Activated CD4-positive, alpha-beta T cell treated with anti-CD3 and anti-CD28 coated beads, Interleukin-2, amount 50 U/mL, for 24 hours (primary cell): ENCODE results near the gene JTB.
"Not testable (repeated sequence)": the region's sequence is repeated elsewhere in the genome, so short reads cannot be mapped to it uniquely, and the experiment has no call there.

Experiments used
- DNase-seq, 2 donors: peaks; one replicate each; pipeline ENCODE4 v3.0.0-alpha.2; 2020; ENCODE audit warnings: low read depth in 1 of 2, low spot score in 1 of 2

The JTB gene

DNA sequence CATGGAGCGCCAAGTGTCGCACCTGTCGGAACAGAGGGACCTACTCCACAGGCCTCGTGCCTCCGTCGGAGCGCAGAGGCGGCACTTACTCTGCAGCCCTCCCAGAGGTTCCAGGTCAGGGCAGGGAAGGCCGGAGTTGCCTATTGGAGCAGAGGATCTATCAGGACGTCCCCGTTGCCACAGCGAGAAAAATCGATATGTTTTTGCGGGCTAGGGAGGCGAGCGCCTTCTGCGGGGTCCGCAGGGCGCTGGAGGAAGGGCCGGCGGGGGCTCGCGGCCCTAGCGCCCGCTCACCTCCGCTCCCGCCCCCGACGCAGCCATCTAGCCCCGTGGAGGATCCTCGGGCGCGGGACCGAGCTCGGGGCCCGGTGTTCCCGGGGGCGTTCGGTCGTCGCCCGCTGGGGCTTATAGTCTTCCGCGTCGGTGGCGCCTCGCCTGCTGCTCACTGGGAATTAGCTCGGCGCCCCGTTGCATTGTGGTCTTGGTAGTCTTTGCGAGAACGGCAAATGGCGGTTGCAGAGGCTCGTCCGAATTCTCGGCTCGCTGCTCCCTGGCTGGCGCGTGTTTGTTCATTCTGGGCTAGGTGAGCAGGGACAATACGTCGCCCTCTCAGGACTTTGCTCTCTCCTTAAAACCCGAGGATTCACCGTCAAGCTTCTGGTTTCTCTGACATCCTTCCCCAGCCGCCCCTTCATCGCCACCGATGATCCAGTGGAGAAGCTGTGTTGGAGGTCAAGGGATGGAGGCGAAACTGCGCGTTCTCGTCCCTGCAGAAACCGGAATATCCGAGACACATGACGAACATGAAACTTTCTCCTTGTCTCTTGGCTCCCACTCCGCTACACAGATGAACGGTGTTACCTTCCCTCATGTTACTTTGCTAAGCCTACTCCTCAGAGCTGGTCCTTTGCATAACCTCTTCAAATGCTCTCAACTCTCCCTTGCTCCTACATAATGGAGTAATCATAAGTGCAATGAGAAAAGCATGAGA lies at the start of gene JTB:
JTB (minus strand) TSS at position 425 of the 991 bp plus-strand sequence; CDS start at position 3, 422 bp downstream.
- peak; percentile 69 to 84 for DNase-seq

DNA sequence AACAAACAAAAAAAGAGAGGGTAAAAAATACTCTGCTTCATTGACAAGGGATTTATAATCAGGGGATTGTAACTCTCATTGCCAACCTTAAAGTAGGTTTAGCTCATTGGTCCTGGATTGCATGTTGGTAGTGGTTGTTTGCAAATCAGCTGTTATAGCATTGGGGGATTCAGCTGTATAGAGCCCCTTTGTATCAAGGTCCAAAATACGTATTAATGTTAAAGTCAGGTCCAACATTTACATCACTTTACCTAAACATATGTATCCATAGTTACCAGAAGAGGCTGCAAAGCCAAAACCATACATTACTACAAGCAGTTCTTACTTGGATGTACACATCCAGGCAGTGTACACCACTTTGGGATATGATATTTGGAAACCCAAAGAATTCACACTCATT lies 42.5 kb upstream of the JTB start:
- DNase-seq, result no peak

DNA sequence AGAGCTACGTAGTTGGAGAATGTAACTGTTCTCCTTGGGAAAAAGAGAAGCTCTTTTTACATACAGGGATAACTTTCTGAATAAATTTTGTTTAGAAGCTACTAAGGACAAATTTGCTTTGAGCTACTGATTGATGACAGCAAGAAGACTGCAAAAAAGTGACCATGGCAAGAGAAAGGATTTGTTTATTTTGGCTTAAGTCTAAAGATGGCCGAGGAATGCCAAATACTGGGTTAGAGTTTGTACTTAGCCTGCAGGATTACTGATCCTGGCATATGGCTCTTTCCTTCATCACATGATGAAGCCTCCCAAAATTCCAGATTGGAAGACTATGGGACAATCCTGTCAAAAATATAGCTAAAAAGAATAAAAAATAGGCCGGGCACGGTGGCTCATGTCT lies 41.8 kb upstream of the JTB start:
- no peak for DNase-seq

DNA sequence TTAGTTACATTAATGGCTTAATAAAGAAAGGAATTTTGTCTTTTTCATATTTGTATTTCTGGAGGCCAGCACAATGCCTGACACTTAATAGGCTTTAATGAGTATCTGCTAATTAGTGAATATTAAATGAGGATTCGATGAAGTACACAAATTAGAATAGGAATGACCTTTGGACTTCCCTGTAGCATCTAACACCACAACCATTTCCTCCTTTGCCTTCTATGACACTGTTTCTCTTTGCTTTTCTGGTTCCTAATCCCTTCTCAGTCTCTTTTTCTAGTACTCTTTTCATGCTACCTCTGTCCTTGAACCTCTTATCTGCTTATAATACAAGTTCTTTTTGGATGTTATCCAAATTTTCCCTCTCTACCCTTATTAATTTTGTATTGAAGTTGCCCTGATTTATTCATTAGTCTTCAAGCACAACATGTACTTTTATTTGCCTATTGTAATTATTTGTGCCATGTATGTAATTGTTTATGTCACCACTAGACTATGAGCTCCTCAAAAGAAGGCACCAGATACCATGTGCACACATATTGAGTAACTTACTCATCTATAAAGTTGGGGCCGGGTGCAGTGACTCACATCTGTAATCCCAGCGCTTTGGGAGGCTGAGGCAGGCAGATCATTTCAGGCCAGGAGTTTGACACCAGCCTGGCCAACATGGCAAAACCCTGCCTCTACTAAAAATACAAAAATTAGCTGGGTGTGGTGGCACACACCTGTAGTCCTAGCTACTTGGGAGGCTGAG lies 36.9 kb upstream of the JTB start:
- DNase-seq, result no peak

DNA sequence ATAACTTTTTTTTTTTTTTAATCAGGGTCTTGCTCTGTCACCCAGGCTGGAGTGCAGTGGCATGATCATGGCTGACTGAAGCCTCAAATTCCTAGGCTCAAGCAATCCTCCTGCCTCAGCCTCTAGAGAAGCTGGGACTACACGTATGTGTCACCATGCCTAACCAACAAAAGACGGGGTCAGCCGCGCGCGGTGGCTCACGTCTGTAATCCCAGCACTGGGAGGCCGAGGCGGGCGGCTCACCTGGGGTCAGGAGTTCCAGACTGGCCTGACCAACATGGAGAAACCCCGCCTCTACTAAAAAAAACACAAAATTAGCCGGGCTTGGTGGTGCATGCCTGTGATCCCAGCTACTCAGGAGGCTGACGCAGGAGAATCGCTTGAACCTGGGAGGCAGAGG lies 35.1 kb upstream of the JTB start:
- DNase-seq, result not testable (repeated sequence)

DNA sequence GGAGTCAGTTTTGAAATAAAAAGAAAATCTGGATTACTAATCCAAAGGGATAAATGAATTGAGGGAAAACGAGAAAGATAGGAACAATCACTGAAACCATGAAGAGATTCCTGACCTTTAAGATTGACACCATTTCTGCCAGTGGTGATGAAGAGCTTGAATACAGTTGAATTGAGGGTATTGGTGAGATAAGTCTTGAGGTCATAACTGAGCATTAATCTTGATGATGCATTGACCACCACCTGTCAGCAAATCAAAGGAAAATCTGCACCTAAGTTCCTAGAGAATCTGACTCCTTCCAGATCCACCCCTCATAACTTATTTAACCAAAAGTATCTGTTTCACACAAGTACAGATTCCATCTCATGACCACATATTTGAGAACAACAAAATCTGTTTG lies 34.7 kb upstream of the JTB start:
- no peak for DNase-seq

DNA sequence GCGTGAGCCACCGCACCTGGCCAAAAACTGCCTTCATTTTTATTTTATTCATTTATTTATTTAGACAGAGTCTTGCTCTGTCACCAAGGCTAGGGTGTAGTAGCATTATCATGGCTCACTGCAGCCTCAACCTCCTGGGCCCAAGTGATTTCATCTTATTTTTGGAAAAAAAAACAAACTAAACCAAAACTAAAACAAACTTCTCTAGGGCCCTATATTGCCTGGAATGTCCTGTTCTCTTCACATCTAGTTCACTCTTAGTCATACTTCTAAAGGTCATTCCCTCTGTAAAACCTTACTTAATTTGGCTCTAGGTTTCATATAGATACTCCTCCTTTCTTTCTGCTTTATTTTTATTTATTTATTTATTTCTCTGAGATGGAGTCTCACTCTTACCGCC lies 28.7 kb upstream of the JTB start:
- DNase-seq, result no peak

DNA sequence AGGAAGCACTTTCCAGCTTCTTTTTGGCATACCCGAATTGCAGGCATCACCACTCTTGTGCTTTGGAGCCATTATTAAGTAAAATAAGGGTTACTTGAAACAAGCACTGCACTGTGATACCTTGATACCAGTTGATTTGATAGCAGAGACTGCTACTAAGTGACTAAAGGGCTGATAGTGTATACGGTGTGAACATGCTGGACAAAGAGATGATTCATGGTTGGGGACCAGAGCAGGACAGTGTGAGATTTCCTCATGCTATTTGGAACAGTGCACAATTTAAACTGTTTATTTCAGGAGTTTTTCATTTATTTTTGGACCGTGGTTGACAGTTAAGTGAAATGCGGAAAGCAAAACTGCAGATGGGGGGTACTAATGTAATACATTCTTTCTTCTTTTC lies 22.9 kb upstream of the JTB start:
- DNase-seq, result no peak

DNA sequence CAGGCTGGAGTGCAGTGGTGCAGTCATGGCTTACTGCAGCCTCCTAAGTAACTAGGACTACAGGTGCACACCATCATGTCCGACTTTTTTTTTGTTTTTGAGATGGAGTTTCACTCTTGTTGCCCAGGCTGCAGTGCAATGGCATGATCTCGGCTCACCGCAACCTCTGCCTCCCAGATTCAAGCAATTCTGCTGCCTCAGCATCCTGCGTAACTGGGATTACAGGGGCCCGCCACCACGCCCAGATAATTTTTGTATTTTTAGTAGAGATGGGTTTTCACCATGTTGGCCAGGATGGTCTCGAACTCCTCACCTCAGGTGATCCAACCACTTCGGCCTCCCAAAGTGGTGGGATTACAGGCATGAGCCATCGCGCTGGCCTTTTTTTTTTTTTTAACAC lies 19.4 kb upstream of the JTB start:
- not testable (repeated sequence) for DNase-seq

DNA sequence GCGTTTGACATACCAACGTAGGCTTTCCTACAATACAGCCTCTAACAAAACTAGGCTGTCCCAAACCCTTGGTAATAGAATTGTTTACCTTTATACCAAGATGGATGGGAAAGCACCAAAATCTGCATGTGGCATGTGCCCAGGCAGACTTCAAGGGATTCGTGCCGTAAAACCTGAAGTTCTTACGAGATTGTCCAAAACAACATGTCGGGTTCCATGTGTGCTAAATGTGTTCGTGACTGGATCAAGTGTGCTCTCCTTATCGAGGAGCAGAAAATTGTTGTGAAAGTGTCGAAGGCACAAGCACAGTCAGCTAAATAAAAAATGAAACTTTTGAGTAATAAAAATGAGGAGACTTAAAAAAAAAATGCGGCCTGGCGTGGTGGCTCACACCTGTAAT lies 18.2 kb upstream of the JTB start:
- no peak for DNase-seq

DNA sequence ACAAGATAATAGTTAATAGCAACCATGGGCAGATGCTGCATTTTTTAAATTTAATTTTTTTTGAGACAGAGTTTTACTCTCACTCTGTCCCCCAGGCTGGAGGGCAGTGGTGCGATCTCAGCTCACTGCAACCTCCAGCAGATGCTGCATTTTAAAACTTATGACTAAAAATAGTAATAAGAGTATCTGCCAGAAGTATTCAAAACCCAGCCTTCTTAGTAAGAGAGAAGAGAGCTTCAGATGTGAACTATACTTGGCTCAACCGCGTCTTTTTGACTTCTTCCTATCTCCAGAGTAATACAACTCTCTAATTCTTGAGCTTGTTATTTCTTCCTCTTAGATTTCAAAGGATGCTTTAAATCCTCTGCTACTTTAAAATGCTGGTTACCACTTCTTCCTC lies 17.7 kb upstream of the JTB start:
- no peak for DNase-seq

DNA sequence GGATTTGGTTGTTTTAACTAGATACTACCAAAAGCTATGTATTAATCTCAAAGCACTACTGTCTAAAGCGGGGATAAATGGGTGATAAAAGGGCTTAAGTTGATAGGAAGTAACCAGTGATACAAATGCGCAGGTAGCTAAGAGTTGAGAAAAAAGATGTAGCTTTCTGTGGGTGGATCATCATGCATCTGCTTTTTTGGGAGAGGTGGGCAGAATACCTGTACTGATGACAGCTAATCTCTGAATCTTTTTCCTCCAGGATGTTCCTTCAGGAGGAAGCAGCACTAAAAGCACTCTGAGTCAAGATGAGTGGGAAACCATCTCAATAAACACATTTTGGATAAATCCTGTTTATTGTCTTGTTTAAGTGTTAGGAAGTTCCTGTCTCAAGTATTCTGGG lies 14.3 kb upstream of the JTB start:
- no peak for DNase-seq

DNA sequence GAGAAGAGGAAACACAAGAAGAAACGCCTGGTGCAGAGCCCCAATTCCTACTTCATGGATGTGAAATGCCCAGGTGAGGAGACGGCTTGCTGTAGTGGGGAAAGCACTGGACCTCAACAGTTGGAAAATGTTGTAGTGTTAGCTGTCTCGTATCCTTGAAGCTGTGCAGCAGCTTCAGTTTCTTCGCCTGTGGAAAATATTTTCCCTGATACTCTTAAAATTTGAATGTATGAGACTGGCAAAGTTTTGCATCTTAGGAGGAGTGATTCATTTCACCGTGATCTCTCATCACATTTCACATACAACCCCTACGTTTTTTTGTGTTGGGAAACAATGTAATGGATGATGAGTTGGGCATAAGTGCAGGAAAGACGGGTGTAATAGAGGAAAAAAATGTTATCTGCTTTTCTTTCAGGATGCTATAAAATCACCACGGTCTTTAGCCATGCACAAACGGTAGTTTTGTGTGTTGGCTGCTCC lies 13.7 kb upstream of the JTB start:
- no peak for DNase-seq

DNA sequence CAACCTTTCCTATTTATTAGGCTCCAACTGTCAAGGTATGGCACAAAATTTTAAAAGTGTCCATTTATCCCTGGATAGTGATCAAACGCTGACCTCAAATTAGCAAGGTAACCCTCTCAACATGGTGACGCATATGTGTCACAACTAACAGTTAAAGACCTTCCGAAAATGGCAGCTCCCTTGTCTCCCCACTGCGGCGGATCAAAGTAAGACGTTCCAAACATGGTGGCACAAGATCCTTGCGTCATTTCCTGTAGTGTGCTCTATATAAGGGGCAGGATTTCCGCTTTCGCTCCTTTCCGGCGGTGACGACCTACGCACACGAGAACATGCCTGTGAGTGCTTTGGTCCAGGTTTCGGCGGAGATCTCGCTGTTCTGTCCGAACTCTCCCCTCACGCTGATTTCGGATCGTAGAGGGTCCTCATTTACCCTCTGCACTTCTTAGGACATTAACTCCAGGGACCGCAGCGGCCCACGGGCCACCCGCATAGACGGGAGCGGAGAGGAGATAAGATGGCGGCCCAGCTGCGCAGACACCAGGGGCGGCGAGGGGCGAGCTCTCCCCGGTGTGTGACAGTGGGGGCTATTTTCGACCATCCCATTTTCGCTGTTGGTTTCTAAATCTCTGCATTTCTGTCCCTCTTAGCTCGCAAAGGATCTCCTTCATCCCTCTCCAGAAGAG lies 13.1 kb upstream of the JTB start, which contains the start of gene RPS27:
RPS27 (plus strand) TSS at position 295 of the 683 bp plus-strand sequence; CDS start at position 330, 35 bp downstream.
- peak; percentile 75 to 90 for DNase-seq

DNA sequence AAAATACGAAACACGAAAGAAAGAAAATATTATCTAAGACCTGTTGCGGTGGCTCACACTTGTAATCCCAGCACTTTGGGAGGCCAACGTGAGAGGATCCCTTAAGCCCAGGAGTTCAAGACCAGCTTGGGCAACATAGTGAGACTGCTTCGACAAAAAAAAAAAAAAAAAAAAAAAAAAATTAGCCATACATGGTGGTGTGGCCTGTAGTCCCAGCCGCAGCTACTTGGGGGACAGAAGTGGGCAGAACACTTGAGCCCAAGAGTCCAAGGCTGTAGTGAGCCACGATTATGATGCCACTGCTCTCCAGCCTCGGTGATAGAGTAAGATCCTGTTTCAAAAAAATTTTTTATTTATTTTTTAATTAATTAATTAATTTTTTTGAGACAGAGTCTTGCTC lies 10.1 kb upstream of the JTB start:
- no peak for DNase-seq

DNA sequence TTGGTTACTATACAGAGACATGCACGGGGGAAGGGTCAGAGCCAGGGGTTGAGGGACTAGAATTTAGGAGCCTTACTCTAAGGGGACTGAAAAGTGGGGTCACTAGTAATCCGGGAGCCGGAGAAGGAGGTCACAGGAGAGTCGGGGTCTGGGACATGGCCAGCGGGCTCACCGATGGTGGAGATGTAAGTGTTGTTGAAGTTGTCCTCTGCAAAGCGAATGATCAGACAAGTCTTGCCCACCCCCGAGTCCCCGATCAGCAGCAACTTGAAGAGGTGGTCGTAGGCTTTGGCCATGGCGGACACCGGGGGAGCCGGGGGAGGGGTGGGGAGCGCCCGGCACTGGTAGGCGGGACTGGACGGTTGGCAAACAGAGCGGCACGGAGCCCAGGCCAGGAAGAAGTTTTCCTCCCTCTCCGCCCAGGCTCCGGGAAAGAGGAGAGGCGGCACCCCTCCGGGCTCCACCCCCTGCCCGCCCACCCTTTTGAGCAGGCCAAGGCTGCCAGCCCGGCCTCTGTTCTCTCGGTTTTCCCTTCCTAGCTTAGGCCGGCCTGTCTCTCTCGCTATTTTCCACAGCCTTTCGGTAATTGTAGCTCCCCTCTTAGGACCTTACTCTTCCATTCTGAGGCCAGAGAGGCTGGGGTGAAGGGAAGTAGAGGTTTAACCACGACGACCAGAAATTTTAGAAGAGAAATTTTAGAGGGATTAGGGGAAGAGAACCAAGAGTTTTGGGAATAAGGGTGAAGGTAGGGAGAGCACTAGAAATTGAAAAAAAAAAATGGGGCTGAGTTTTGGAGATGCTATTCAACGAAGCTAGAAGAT lies 8.7 kb upstream of the JTB start, which contains the start of gene RAB13:
RAB13 (minus strand) TSS at position 399 of the 821 bp plus-strand sequence; CDS start at position 296, 103 bp downstream.
- DNase-seq, result no peak

DNA sequence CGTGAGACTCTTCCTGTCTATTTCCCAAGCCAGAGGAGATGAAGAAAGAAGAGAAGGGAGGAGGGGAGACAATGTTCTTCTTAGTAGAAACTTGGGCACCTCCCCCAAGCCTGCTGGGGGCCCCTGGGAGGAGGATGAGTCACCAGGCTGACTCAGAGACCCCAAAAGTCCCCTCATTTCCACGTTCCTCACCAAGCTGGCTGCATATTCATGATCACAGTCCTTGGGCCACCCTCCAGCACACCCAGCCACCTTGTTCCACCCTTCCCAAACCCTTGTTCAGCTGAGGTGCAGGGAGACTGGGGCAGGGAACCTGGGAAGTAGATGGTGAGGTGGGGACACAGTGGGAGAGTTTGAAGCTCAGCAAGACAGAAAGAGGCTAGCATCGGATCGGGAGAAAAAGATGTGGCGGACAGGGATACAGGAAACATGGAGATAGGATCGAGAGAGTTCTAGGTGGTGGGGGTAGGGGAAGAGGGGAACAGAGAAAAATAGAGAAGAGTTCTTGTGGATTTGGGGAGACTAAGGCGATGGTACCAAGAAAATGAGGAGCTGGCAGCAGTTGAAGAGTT lies 8.0 kb upstream of the JTB start:
- DNase-seq, result peak in 1 of 2 donors; percentile 61

DNA sequence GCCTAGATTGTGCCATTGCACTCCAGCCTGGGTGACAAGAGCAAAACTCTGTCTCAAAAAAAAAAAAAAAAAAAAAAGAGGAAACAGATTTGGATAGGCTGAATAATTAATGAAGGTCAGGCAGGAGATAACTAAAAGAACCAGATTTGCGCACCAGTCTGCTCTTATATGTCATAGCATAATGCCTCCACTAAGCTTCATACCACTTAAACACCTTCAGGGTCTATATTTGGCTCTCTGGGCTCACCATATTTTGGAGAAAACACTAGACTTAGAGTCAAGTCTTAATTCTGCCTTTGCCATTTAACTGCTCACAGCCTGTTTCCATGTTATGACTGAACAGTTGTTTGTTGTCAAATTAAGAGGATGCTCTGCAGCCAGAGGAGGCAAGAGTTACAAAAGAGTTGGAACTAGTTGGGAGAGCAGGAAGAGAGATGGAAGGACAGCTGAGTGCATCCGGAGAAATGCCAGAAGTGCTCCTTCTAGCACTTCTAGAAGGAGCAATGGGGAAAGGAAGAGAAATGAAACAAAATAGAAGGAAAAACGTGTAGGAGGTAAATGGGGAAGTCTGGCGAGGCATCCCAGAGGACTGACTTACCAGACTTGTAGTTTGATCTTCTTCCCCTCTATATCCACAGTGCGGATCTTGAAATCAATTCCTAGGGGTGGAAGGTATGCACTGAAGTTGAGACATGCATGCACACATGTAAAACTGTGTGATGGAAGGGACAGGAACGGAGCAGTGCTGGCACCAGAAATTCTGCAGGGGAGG lies 6.8 kb upstream of the JTB start:
- no peak for DNase-seq

DNA sequence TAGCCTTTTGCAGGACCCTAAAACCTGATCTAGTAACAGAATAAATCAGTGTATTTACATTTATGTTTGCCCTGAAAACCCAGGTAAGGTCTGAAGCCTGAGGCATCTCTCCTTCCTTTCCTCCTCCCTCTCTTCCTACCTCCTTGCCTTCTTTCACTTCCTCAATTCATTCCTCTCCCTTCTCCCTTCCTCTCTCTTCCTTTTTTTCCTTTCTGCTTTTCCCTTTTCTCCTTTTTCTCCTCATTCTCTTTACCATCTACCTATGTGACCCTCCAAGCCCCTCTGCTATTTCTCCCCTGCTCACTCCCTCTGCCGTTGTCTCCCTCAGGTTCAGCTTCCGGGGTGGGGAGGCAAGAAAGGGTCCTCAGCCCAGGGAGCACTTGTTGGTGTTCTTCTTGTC lies 4.3 kb upstream of the JTB start:
- DNase-seq, result not testable (repeated sequence)
